Measurements from ENCODE around the gene SHANK1.
A peak's percentile ranks its signal among the peaks of the same experiment; 100 is the strongest.
"Not testable (repeated sequence)": the region's sequence is repeated elsewhere in the genome, so short reads cannot be mapped to it uniquely, and the experiment has no call there.

The SHANK1 gene

GRCh38 chr19:50759886-50760285, 40.3 kb upstream of the SHANK1 start:
- H3K36me3 ChIP-seq (ENCODE audit: low read depth), result no peaks in the 10 kb centered on the region
- ATAC-seq (ENCODE audit: low read depth) (no peak), DNase-seq (ENCODE audit: low spot score) (no peak)
- no peaks in the 10 kb centered on the region for H3K27me3 ChIP-seq (ENCODE audit: insufficient read depth, poor library complexity, severe bottlenecking)
- H3K9me3 ChIP-seq (ENCODE audit: severe bottlenecking), result no peaks in the 10 kb centered on the region
- TF ChIP-seq CTCF (IDR thresholded peaks at IDR 0.05; ENCODE audit: poor library complexity, severe bottlenecking), result no peak
- no peaks in the 10 kb centered on the region for H3K4me1 ChIP-seq (ENCODE audit: insufficient read depth, poor library complexity, severe bottlenecking)
- H3K4me3 ChIP-seq (ENCODE audit: severe bottlenecking), result no peak overlapping the region
- H3K27ac ChIP-seq (ENCODE audit: poor library complexity, severe bottlenecking), result no peak overlapping the region

GRCh38 chr19:50759076-50759475, 39.5 kb upstream of the SHANK1 start:
- not testable (repeated sequence) for H3K4me3 ChIP-seq (ENCODE audit: severe bottlenecking); H3K4me1 ChIP-seq (ENCODE audit: insufficient read depth, poor library complexity, severe bottlenecking); H3K27ac ChIP-seq (ENCODE audit: poor library complexity, severe bottlenecking); DNase-seq (ENCODE audit: low spot score); H3K27me3 ChIP-seq (ENCODE audit: insufficient read depth, poor library complexity, severe bottlenecking); H3K36me3 ChIP-seq (ENCODE audit: low read depth); H3K9me3 ChIP-seq (ENCODE audit: severe bottlenecking); ATAC-seq (ENCODE audit: low read depth)

- H3K27me3 ChIP-seq (ENCODE audit: insufficient read depth, poor library complexity, severe bottlenecking); H3K9me3 ChIP-seq (ENCODE audit: severe bottlenecking); H3K4me1 ChIP-seq (ENCODE audit: insufficient read depth, poor library complexity, severe bottlenecking); H3K27ac ChIP-seq (ENCODE audit: poor library complexity, severe bottlenecking); DNase-seq (ENCODE audit: low spot score); H3K36me3 ChIP-seq (ENCODE audit: low read depth); ATAC-seq (ENCODE audit: low read depth); H3K4me3 ChIP-seq (ENCODE audit: severe bottlenecking): not testable (repeated sequence)
These were observed 38.0 kb upstream of the SHANK1 start for GRCh38 chr19:50757624-50758023.

- not testable (repeated sequence) for H3K27ac ChIP-seq (ENCODE audit: poor library complexity, severe bottlenecking); H3K4me1 ChIP-seq (ENCODE audit: insufficient read depth, poor library complexity, severe bottlenecking); H3K4me3 ChIP-seq (ENCODE audit: severe bottlenecking); H3K36me3 ChIP-seq (ENCODE audit: low read depth); DNase-seq (ENCODE audit: low spot score); H3K9me3 ChIP-seq (ENCODE audit: severe bottlenecking); H3K27me3 ChIP-seq (ENCODE audit: insufficient read depth, poor library complexity, severe bottlenecking)
- peak; percentile 42; the same call in 2 of the 3 replicates for ATAC-seq (ENCODE audit: low read depth)
These were observed 36.6 kb upstream of the SHANK1 start for GRCh38 chr19:50756244-50756643.

- H3K9me3 ChIP-seq (ENCODE audit: severe bottlenecking), result no peaks in the 10 kb centered on the region
- TF ChIP-seq CTCF (IDR thresholded peaks at IDR 0.05; ENCODE audit: poor library complexity, severe bottlenecking), result no peak
- H3K27ac ChIP-seq (ENCODE audit: poor library complexity, severe bottlenecking), result no peak overlapping the region
- no peaks in the 10 kb centered on the region for H3K4me1 ChIP-seq (ENCODE audit: insufficient read depth, poor library complexity, severe bottlenecking)
- H3K27me3 ChIP-seq (ENCODE audit: insufficient read depth, poor library complexity, severe bottlenecking), result no peaks in the 10 kb centered on the region
- H3K36me3 ChIP-seq (ENCODE audit: low read depth), result no peaks in the 10 kb centered on the region
- ATAC-seq (ENCODE audit: low read depth) (no peak), DNase-seq (ENCODE audit: low spot score) (no peak)
- H3K4me3 ChIP-seq (ENCODE audit: severe bottlenecking), result no peak overlapping the region
These were observed 34.3 kb upstream of the SHANK1 start for GRCh38 chr19:50753879-50754278.

- no peak for DNase-seq (ENCODE audit: low spot score)
- ATAC-seq (ENCODE audit: low read depth), result no peak
- Histone ChIP-seq H3K27me3 (ENCODE audit: insufficient read depth, poor library complexity, severe bottlenecking) (no peaks in the 10 kb centered on the region), H3K9me3 (ENCODE audit: severe bottlenecking) (no peaks in the 10 kb centered on the region), H3K27ac (ENCODE audit: poor library complexity, severe bottlenecking) (no peak overlapping the region), H3K36me3 (ENCODE audit: low read depth) (no peaks in the 10 kb centered on the region), H3K4me3 (ENCODE audit: severe bottlenecking) (no peak overlapping the region), H3K4me1 (ENCODE audit: insufficient read depth, poor library complexity, severe bottlenecking) (no peaks in the 10 kb centered on the region)
- TF ChIP-seq CTCF (IDR thresholded peaks at IDR 0.05; ENCODE audit: poor library complexity, severe bottlenecking), result no peak
These were observed 30.4 kb upstream of the SHANK1 start for GRCh38 chr19:50750010-50750409.

Measured in RWPE2 (cell line).